WTC11 (cell line): ENCODE data around the gene OVOL2. TPM values are rescaled to one million over a fixed set of nuclear protein-coding genes. Genes with fewer than 3 reads are reported as not detected.
"Not testable (repeated sequence)": the region's sequence is repeated elsewhere in the genome, so short reads cannot be mapped to it uniquely, and the experiment has no call there.

Experiments used
- ATAC-seq: fragments of 200-7000 bp; cut with Tn5 transposase; 2 replicates; pipeline ENCODE4 v1.10.0; 2021; ENCODE audit warnings: mild to moderate bottlenecking, moderate library complexity
- CTCF ChIA-PET: fragments of 300-600 bp; sonication (Branson Sonifier 250); formaldehyde crosslinking; loops from one replicate; lab custom pipeline; 2021; ENCODE audit warnings: antibody characterized with exemption; lab: Charles Lee
- POLR2A ChIA-PET: fragments of 350-600 bp; sonication (Branson Sonifier 250); formaldehyde crosslinking; loops from one replicate; lab custom pipeline; 2021; ENCODE audit warnings: antibody characterized with exemption; lab: Charles Lee
- DNase-seq: peaks from one replicate; pipeline ENCODE4 v3.0.0; 2021; ENCODE audit warnings: low spot score
- H3K27ac Mint-ChIP-seq: 2 replicates; pipeline ENCODE4 v1.8.0; 2021; ENCODE audit warnings: mixed read lengths
- H3K27me3 Mint-ChIP-seq: 2 replicates; pipeline ENCODE4 v1.8.0; 2021; ENCODE audit warnings: low read depth, mild to moderate bottlenecking, moderate library complexity, mixed read lengths
- H3K36me3 Mint-ChIP-seq: 2 replicates; pipeline ENCODE4 v1.8.0; 2021; ENCODE audit warnings: mixed read lengths
- H3K4me1 Mint-ChIP-seq: 2 replicates; pipeline ENCODE4 v1.8.0; 2022; ENCODE audit warnings: mixed read lengths
- H3K4me3 Mint-ChIP-seq: 2 replicates; pipeline ENCODE4 v1.8.0; 2021; ENCODE audit warnings: mild to moderate bottlenecking, moderate library complexity, mixed read lengths
- H3K9me3 Mint-ChIP-seq: 2 replicates; pipeline ENCODE4 v1.8.0; 2021; ENCODE audit warnings: mixed read lengths
- ATF1 ChIP-seq: sonication (generic); formaldehyde crosslinking; IDR thresholded peaks from 2 replicates; pipeline ENCODE4 v1.8.1; 2023; ENCODE audit warnings: mild to moderate bottlenecking, moderate library complexity, missing genetic modification reagents
- CREM ChIP-seq: sonication (generic); formaldehyde crosslinking; IDR thresholded peaks from 2 replicates; pipeline ENCODE4 v1.8.1; 2022; ENCODE audit warnings: mild to moderate bottlenecking, missing genetic modification reagents, moderate library complexity
- ELF4 ChIP-seq: sonication (generic); formaldehyde crosslinking; IDR thresholded peaks from 2 replicates; pipeline ENCODE4 v1.8.1; 2022; ENCODE audit warnings: low read depth, mild to moderate bottlenecking, moderate library complexity, missing genetic modification reagents
- ESRRA ChIP-seq: sonication (generic); formaldehyde crosslinking; IDR thresholded peaks from 2 replicates; pipeline ENCODE4 v1.8.1; 2022; ENCODE audit warnings: mild to moderate bottlenecking, missing genetic modification reagents, borderline replicate concordance
- FOXJ3 ChIP-seq: sonication (generic); formaldehyde crosslinking; IDR thresholded peaks from 2 replicates; pipeline ENCODE4 v1.9.0; 2021; ENCODE audit warnings: missing genetic modification reagents, mild to moderate bottlenecking, borderline replicate concordance
- FOXP1 ChIP-seq: sonication (generic); formaldehyde crosslinking; IDR thresholded peaks from 2 replicates; pipeline ENCODE4 v1.8.0; 2022; ENCODE audit warnings: missing genetic modification reagents, mild to moderate bottlenecking, moderate library complexity, borderline replicate concordance
- NR1H2 ChIP-seq: sonication (generic); formaldehyde crosslinking; IDR thresholded peaks from 2 replicates; pipeline ENCODE4 v1.9.0; 2021; ENCODE audit warnings: mild to moderate bottlenecking, moderate library complexity, missing genetic modification reagents
- total RNA-seq: library from RNA; stranded (reverse); gene quantifications from 3 replicates; pipeline ENCODE4 v1.2.3, GENCODE V29; 2021
- TF ChIP-seq, protein P1 (sequence below): sonication (generic); formaldehyde crosslinking; IDR thresholded peaks from 2 replicates; pipeline ENCODE4 v1.8.0; 2022; ENCODE audit warnings: missing genetic modification reagents
- TF ChIP-seq, protein P2 (sequence below): fragments of 250-450 bp; sonication (Bioruptor Pico); IDR thresholded peaks from 2 replicates; pipeline ENCODE4 v1.9.0; 2021; ENCODE audit warnings: mild to moderate bottlenecking, borderline replicate concordance
- TF ChIP-seq, protein P3 (sequence below): fragments of 250-450 bp; sonication (Bioruptor Pico); IDR thresholded peaks from 2 replicates; pipeline ENCODE4 v1.9.0; 2021; ENCODE audit warnings: mild to moderate bottlenecking

OVOL2 gene
- total RNA-seq, 1 experiment from 2014 or later = 9.8 TPM

DNA sequence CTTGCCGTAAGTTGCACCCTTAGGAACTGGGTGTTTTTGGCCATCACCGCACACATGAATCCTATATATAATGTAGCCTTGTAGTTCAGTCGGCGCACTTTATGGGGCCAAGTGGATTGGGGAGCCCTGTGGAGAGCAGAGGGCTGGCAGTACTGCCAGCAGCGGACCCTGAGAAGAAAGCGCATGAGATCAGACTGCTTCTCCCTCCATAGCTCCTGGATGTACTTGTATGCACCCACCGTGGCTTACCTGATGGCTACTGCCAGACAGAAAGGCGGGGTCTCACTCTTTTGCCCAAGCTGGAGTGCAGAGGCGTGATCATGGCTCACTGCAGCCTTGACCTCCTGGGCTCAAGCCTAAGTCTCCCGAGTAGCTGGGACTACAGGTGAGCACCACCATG lies 32.8 kb upstream of the OVOL2 start (continued):
- TF ChIP-seq, protein P1, sequence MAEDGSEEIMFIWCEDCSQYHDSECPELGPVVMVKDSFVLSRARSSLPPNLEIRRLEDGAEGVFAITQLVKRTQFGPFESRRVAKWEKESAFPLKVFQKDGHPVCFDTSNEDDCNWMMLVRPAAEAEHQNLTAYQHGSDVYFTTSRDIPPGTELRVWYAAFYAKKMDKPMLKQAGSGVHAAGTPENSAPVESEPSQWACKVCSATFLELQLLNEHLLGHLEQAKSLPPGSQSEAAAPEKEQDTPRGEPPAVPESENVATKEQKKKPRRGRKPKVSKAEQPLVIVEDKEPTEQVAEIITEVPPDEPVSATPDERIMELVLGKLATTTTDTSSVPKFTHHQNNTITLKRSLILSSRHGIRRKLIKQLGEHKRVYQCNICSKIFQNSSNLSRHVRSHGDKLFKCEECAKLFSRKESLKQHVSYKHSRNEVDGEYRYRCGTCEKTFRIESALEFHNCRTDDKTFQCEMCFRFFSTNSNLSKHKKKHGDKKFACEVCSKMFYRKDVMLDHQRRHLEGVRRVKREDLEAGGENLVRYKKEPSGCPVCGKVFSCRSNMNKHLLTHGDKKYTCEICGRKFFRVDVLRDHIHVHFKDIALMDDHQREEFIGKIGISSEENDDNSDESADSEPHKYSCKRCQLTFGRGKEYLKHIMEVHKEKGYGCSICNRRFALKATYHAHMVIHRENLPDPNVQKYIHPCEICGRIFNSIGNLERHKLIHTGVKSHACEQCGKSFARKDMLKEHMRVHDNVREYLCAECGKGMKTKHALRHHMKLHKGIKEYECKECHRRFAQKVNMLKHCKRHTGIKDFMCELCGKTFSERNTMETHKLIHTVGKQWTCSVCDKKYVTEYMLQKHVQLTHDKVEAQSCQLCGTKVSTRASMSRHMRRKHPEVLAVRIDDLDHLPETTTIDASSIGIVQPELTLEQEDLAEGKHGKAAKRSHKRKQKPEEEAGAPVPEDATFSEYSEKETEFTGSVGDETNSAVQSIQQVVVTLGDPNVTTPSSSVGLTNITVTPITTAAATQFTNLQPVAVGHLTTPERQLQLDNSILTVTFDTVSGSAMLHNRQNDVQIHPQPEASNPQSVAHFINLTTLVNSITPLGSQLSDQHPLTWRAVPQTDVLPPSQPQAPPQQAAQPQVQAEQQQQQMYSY = no peak

DNA sequence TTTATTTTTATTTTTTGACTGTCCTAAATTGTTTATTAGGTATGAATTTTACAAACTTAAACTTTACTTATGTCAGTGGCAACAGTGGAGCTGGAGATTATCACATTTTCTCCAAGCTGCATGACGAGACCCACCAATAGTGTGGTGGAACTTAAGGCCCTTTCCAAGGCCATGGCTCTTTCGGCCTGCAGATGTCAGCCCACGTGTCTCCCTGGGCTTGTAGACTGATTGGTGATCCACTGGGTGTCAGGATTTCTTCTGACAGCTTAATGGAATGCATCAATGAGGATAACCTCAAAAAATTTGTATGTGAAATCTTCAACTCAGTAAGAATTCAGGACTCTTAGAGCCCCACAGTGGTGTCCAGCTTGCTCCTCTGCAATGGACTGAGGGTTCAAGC lies 32.3 kb upstream of the OVOL2 start:
- ATAC-seq (no peak), DNase-seq (no peak)
- ChIA-PET CTCF (interaction anchor here (1.1 to 1.7 kb wide), 2 partner anchors 32 to 86 kb away, joined by 3 to 5 read pairs; partner anchors contain the start of gene OVOL2), POLR2A (no interaction called here)
- no peak overlapping the region for H3K27ac Mint-ChIP-seq
- peaks cover 10% of the 10 kb centered on the region for H3K4me1 Mint-ChIP-seq
- no peak overlapping the region for H3K4me3 Mint-ChIP-seq
- peaks cover 4% of the 10 kb centered on the region for H3K27me3 Mint-ChIP-seq
- no peak for TF ChIP-seq NR1H2 (CRISPR knock-in tag)
- TF ChIP-seq ESRRA (CRISPR knock-in tag) = no peak
- TF ChIP-seq CREM (CRISPR knock-in tag) = no peak
- TF ChIP-seq FOXJ3 (CRISPR knock-in tag) = no peak
- TF ChIP-seq, protein P2, sequence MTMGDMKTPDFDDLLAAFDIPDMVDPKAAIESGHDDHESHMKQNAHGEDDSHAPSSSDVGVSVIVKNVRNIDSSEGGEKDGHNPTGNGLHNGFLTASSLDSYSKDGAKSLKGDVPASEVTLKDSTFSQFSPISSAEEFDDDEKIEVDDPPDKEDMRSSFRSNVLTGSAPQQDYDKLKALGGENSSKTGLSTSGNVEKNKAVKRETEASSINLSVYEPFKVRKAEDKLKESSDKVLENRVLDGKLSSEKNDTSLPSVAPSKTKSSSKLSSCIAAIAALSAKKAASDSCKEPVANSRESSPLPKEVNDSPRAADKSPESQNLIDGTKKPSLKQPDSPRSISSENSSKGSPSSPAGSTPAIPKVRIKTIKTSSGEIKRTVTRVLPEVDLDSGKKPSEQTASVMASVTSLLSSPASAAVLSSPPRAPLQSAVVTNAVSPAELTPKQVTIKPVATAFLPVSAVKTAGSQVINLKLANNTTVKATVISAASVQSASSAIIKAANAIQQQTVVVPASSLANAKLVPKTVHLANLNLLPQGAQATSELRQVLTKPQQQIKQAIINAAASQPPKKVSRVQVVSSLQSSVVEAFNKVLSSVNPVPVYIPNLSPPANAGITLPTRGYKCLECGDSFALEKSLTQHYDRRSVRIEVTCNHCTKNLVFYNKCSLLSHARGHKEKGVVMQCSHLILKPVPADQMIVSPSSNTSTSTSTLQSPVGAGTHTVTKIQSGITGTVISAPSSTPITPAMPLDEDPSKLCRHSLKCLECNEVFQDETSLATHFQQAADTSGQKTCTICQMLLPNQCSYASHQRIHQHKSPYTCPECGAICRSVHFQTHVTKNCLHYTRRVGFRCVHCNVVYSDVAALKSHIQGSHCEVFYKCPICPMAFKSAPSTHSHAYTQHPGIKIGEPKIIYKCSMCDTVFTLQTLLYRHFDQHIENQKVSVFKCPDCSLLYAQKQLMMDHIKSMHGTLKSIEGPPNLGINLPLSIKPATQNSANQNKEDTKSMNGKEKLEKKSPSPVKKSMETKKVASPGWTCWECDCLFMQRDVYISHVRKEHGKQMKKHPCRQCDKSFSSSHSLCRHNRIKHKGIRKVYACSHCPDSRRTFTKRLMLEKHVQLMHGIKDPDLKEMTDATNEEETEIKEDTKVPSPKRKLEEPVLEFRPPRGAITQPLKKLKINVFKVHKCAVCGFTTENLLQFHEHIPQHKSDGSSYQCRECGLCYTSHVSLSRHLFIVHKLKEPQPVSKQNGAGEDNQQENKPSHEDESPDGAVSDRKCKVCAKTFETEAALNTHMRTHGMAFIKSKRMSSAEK = no peak
- no peak for TF ChIP-seq FOXP1 (CRISPR knock-in tag)
- TF ChIP-seq, protein P3, sequence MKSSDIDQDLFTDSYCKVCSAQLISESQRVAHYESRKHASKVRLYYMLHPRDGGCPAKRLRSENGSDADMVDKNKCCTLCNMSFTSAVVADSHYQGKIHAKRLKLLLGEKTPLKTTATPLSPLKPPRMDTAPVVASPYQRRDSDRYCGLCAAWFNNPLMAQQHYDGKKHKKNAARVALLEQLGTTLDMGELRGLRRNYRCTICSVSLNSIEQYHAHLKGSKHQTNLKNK = no peak
- no peak for TF ChIP-seq ATF1
- TF ChIP-seq ELF4 (CRISPR knock-in tag) = no peak
- no peaks in the 10 kb centered on the region for H3K36me3 Mint-ChIP-seq
- H3K9me3 Mint-ChIP-seq = no peaks in the 10 kb centered on the region

DNA sequence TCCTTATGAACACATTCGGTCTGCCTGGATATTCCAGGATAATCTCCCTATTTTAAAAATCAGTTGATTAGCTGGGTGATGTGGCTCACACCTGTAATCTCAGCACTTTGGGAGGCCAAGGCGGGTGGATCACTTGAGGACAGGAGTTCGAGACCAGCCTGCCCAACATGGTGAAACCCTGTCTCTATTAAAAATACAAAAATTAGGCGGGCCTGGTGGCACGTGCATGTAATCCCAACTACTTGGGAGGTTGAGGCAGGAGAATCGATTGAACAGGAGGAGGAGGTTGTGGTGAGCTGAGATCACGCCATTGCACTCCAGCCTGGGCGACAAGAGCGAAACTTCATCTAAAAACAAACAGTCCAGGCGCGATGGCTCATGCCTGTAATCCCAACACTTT lies 31.1 kb upstream of the OVOL2 start:
- H3K36me3 Mint-ChIP-seq, H3K9me3 Mint-ChIP-seq, H3K4me3 Mint-ChIP-seq, H3K27me3 Mint-ChIP-seq, DNase-seq, ATAC-seq, POLR2A ChIA-PET, H3K4me1 Mint-ChIP-seq, H3K27ac Mint-ChIP-seq, CTCF ChIA-PET: not testable (repeated sequence)

DNA sequence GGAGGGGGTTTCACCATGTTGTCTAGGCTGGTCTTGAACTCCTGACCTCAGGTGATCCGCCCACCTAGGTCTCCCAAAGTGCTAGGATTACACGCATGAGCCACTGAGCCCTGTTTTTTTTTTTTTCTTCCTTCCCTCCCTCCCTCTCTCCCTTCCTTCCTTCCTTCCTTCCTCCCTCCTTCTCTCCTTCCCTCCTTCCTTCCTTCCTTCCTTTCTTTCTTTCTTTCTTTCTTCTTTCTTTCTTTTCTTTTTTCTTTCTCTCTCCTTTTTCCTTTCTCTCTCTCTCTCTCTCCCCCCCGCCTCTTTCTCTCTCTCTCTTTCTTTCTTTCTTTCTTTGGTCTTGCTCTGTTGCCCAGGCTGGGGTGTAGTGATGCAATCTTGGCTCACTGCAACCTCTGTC lies 30.6 kb upstream of the OVOL2 start:
- H3K9me3 Mint-ChIP-seq, CTCF ChIA-PET, H3K36me3 Mint-ChIP-seq, H3K4me1 Mint-ChIP-seq, POLR2A ChIA-PET, H3K27me3 Mint-ChIP-seq, ATAC-seq, H3K27ac Mint-ChIP-seq, DNase-seq, H3K4me3 Mint-ChIP-seq: not testable (repeated sequence)
